ENCODE data around the gene CHCHD6. TPM values are rescaled to one million over a fixed set of nuclear protein-coding genes. Genes with fewer than 3 reads are reported as not detected.

CHCHD6 gene
- total RNA-seq, 1 experiment from 2014 or later: 40.9 TPM

DNA sequence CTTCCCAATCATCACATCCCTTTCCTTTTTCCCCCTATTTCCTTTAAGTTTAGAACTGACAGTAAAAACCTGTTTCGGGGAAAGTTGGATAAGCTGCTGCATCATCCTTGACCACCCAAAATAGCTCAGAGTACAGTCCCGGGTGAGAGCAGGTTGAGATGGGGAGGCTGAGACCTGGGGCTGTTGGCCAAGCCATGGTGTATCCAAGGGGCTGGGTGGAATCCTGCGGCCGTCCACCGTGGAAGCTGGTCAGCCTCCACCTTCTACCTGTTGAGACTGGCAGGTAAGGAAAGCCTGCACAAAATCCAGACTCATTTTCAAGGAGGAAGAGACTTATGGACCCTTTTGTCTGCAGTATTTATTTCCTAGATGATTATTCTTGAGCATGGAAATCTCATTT, 150.6 kb downstream of the CHCHD6 start (continued):
- no peak for TF ChIP-seq SOX15 (CRISPR knock-in tag; IDR thresholded peaks at IDR 0.05)
- no peak for TF ChIP-seq EMX1 (CRISPR knock-in tag; IDR thresholded peaks at IDR 0.05)

DNA sequence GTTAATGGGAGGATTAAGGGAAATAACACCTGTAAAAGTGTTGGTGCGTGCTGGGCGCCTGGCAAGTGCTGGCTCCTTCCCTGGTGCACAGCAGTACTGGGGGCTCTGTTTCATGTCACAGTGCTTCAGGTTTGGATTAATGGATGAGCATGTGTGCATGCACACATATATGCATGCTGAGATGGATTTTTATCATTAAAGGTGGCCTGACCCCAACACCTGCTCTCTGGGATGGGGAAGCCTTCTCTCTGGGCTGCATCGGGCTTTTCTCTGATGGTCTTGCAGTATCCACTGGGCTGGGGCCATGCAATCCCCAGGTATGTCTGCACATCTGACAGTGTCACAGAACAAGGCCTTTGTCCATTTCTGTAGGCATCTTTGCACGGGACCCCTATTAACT, 151.3 kb downstream of the CHCHD6 start:
- no peak overlapping the region for H3K27ac Mint-ChIP-seq
- H3K9me3 Mint-ChIP-seq: no peaks in the 10 kb centered on the region
- 0 out of 2 replicates have a peak, but pooled peaks cover 5% of the 10 kb centered on the region for H3K36me3 Mint-ChIP-seq
- ATAC-seq (no peak), DNase-seq (ENCODE audit: low spot score) (no peak)
- TF ChIP-seq, protein P1, sequence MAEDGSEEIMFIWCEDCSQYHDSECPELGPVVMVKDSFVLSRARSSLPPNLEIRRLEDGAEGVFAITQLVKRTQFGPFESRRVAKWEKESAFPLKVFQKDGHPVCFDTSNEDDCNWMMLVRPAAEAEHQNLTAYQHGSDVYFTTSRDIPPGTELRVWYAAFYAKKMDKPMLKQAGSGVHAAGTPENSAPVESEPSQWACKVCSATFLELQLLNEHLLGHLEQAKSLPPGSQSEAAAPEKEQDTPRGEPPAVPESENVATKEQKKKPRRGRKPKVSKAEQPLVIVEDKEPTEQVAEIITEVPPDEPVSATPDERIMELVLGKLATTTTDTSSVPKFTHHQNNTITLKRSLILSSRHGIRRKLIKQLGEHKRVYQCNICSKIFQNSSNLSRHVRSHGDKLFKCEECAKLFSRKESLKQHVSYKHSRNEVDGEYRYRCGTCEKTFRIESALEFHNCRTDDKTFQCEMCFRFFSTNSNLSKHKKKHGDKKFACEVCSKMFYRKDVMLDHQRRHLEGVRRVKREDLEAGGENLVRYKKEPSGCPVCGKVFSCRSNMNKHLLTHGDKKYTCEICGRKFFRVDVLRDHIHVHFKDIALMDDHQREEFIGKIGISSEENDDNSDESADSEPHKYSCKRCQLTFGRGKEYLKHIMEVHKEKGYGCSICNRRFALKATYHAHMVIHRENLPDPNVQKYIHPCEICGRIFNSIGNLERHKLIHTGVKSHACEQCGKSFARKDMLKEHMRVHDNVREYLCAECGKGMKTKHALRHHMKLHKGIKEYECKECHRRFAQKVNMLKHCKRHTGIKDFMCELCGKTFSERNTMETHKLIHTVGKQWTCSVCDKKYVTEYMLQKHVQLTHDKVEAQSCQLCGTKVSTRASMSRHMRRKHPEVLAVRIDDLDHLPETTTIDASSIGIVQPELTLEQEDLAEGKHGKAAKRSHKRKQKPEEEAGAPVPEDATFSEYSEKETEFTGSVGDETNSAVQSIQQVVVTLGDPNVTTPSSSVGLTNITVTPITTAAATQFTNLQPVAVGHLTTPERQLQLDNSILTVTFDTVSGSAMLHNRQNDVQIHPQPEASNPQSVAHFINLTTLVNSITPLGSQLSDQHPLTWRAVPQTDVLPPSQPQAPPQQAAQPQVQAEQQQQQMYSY (CRISPR knock-in tag; IDR thresholded peaks at IDR 0.05): no peak
- TF ChIP-seq, protein P2, sequence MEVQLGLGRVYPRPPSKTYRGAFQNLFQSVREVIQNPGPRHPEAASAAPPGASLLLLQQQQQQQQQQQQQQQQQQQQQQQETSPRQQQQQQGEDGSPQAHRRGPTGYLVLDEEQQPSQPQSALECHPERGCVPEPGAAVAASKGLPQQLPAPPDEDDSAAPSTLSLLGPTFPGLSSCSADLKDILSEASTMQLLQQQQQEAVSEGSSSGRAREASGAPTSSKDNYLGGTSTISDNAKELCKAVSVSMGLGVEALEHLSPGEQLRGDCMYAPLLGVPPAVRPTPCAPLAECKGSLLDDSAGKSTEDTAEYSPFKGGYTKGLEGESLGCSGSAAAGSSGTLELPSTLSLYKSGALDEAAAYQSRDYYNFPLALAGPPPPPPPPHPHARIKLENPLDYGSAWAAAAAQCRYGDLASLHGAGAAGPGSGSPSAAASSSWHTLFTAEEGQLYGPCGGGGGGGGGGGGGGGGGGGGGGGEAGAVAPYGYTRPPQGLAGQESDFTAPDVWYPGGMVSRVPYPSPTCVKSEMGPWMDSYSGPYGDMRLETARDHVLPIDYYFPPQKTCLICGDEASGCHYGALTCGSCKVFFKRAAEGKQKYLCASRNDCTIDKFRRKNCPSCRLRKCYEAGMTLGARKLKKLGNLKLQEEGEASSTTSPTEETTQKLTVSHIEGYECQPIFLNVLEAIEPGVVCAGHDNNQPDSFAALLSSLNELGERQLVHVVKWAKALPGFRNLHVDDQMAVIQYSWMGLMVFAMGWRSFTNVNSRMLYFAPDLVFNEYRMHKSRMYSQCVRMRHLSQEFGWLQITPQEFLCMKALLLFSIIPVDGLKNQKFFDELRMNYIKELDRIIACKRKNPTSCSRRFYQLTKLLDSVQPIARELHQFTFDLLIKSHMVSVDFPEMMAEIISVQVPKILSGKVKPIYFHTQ (CRISPR knock-in tag; IDR thresholded peaks at IDR 0.05): no peak
- TF ChIP-seq IRF2 (CRISPR knock-in tag; IDR thresholded peaks at IDR 0.05; ENCODE audit: borderline replicate concordance, low read depth): no peak
- ChIA-PET POLR2A (no interaction called here), CTCF (no interaction called here)
- H3K4me1 Mint-ChIP-seq: peaks cover 64% of the 10 kb centered on the region
- no peak overlapping the region for H3K4me3 Mint-ChIP-seq
- no peaks in the 10 kb centered on the region for H3K27me3 Mint-ChIP-seq (ENCODE audit: low read depth)

DNA sequence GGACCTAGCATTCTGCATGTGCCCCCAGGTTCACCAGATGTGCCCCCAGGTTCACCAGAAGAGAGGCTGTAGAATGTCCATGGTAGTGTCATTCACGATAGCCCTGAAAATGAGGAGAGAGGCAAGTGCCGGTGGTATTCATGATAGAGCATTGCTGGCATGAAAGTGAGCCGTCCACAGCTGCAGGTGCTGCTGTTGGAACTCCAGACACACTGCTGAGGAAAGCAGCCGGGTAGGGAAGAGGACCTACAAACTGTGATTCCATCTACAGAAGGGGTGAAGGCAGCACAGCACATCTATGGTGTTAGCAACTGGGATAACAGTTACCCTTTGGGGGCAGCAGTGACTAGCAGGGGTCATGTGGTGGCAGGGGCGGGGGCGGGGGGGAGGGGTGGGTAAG, 153.9 kb downstream of the CHCHD6 start:
- peak overlapping the region; percentile 71 for H3K27ac Mint-ChIP-seq
- TF ChIP-seq, protein P3, sequence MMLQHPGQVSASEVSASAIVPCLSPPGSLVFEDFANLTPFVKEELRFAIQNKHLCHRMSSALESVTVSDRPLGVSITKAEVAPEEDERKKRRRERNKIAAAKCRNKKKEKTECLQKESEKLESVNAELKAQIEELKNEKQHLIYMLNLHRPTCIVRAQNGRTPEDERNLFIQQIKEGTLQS (CRISPR knock-in tag; conservative IDR thresholded peaks at IDR 0.05): no peak
- TF ChIP-seq TCF7 (CRISPR knock-in tag; IDR thresholded peaks at IDR 0.05; ENCODE audit: low read depth) (no peak), TP53 (CRISPR knock-in tag; IDR thresholded peaks at IDR 0.05) (no peak), PRRX2 (CRISPR knock-in tag; IDR thresholded peaks at IDR 0.05) (no peak), JUN (CRISPR knock-in tag; IDR thresholded peaks at IDR 0.05) (no peak), JAZF1 (CRISPR knock-in tag; IDR thresholded peaks at IDR 0.05) (no peak), GABPB1 (CRISPR knock-in tag; IDR thresholded peaks at IDR 0.05) (no peak), CREM (CRISPR knock-in tag; IDR thresholded peaks at IDR 0.05) (no peak)
- TF ChIP-seq, protein P4, sequence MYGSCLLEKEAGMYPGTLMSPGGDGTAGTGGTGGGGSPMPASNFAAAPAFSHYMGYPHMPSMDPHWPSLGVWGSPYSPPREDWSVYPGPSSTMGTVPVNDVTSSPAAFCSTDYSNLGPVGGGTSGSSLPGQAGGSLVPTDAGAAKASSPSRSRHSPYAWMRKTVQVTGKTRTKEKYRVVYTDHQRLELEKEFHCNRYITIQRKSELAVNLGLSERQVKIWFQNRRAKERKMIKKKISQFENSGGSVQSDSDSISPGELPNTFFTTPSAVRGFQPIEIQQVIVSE (CRISPR knock-in tag; IDR thresholded peaks at IDR 0.05; ENCODE audit: borderline replicate concordance): no peak
- TF ChIP-seq, protein P5, sequence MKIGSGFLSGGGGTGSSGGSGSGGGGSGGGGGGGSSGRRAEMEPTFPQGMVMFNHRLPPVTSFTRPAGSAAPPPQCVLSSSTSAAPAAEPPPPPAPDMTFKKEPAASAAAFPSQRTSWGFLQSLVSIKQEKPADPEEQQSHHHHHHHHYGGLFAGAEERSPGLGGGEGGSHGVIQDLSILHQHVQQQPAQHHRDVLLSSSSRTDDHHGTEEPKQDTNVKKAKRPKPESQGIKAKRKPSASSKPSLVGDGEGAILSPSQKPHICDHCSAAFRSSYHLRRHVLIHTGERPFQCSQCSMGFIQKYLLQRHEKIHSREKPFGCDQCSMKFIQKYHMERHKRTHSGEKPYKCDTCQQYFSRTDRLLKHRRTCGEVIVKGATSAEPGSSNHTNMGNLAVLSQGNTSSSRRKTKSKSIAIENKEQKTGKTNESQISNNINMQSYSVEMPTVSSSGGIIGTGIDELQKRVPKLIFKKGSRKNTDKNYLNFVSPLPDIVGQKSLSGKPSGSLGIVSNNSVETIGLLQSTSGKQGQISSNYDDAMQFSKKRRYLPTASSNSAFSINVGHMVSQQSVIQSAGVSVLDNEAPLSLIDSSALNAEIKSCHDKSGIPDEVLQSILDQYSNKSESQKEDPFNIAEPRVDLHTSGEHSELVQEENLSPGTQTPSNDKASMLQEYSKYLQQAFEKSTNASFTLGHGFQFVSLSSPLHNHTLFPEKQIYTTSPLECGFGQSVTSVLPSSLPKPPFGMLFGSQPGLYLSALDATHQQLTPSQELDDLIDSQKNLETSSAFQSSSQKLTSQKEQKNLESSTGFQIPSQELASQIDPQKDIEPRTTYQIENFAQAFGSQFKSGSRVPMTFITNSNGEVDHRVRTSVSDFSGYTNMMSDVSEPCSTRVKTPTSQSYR (CRISPR knock-in tag; IDR thresholded peaks at IDR 0.05): no peak
- TF ChIP-seq, protein P6, sequence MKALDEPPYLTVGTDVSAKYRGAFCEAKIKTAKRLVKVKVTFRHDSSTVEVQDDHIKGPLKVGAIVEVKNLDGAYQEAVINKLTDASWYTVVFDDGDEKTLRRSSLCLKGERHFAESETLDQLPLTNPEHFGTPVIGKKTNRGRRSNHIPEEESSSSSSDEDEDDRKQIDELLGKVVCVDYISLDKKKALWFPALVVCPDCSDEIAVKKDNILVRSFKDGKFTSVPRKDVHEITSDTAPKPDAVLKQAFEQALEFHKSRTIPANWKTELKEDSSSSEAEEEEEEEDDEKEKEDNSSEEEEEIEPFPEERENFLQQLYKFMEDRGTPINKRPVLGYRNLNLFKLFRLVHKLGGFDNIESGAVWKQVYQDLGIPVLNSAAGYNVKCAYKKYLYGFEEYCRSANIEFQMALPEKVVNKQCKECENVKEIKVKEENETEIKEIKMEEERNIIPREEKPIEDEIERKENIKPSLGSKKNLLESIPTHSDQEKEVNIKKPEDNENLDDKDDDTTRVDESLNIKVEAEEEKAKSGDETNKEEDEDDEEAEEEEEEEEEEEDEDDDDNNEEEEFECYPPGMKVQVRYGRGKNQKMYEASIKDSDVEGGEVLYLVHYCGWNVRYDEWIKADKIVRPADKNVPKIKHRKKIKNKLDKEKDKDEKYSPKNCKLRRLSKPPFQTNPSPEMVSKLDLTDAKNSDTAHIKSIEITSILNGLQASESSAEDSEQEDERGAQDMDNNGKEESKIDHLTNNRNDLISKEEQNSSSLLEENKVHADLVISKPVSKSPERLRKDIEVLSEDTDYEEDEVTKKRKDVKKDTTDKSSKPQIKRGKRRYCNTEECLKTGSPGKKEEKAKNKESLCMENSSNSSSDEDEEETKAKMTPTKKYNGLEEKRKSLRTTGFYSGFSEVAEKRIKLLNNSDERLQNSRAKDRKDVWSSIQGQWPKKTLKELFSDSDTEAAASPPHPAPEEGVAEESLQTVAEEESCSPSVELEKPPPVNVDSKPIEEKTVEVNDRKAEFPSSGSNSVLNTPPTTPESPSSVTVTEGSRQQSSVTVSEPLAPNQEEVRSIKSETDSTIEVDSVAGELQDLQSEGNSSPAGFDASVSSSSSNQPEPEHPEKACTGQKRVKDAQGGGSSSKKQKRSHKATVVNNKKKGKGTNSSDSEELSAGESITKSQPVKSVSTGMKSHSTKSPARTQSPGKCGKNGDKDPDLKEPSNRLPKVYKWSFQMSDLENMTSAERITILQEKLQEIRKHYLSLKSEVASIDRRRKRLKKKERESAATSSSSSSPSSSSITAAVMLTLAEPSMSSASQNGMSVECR (CRISPR knock-in tag; IDR thresholded peaks at IDR 0.05; ENCODE audit: borderline replicate concordance): no peak
- TF ChIP-seq, protein P7, sequence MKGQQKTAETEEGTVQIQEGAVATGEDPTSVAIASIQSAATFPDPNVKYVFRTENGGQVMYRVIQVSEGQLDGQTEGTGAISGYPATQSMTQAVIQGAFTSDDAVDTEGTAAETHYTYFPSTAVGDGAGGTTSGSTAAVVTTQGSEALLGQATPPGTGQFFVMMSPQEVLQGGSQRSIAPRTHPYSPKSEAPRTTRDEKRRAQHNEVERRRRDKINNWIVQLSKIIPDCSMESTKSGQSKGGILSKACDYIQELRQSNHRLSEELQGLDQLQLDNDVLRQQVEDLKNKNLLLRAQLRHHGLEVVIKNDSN (CRISPR knock-in tag; IDR thresholded peaks at IDR 0.05): no peak
- TF ChIP-seq, protein P8, sequence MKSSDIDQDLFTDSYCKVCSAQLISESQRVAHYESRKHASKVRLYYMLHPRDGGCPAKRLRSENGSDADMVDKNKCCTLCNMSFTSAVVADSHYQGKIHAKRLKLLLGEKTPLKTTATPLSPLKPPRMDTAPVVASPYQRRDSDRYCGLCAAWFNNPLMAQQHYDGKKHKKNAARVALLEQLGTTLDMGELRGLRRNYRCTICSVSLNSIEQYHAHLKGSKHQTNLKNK (CRISPR knock-in tag; IDR thresholded peaks at IDR 0.05): no peak

More for the DNA sequence above, 153.9 kb downstream of the CHCHD6 start:
- Mint-ChIP-seq H3K9me3 (no peaks in the 10 kb centered on the region), H3K4me3 (no peak overlapping the region), H3K36me3 (0 out of 2 replicates have a peak, but pooled peaks cover 5% of the 10 kb centered on the region), H3K4me1 (peaks cover 41% of the 10 kb centered on the region), H3K27me3 (ENCODE audit: low read depth) (no peaks in the 10 kb centered on the region)
- ChIA-PET CTCF (interaction anchor here (1.1 kb wide), 2 partner anchors 13 to 106 kb away, joined by 3 read pairs; no protein-coding TSS in a partner anchor), POLR2A (no interaction called here)
- no peak for DNase-seq (ENCODE audit: low spot score)
- peak; percentile 37 for ATAC-seq

Data from WTC11 (cell line).